ENCODE data around the gene PDZD2.

The PDZD2 gene

GRCh38 chr5:31981361-31981945 is 342.5 kb downstream of the PDZD2 start:
- DNase-seq, result no peak

- DNase-seq, result no peak
Measured at GRCh38 chr5:31982027-31982426, 343.1 kb downstream of the PDZD2 start.

GRCh38 chr5:31982621-31983020 is 343.7 kb downstream of the PDZD2 start:
- DNase-seq, result no peak

GRCh38 chr5:31983851-31984250 is 344.9 kb downstream of the PDZD2 start:
- no peak for DNase-seq

GRCh38 chr5:31984691-31985090 is 345.8 kb downstream of the PDZD2 start:
- DNase-seq, result no peak

- no peak for DNase-seq
Measured at GRCh38 chr5:31986101-31986500, 347.2 kb downstream of the PDZD2 start.

GRCh38 chr5:31987985-31988710 is 349.2 kb downstream of the PDZD2 start:
- no peak for DNase-seq

- no peak for DNase-seq
Measured at GRCh38 chr5:31990081-31990650, 351.2 kb downstream of the PDZD2 start.

- no peak for DNase-seq
Measured at GRCh38 chr5:31990701-31991110, 351.8 kb downstream of the PDZD2 start.

GRCh38 chr5:31992377-31992776 is 353.4 kb downstream of the PDZD2 start:
- DNase-seq, result no peak

- no peak for DNase-seq
Measured at GRCh38 chr5:31993165-31993961, 354.4 kb downstream of the PDZD2 start.

GRCh38 chr5:31995006-31995405 is 356.1 kb downstream of the PDZD2 start:
- DNase-seq, result no peak

- no peak for DNase-seq
Measured at GRCh38 chr5:31995714-31996113, 356.8 kb downstream of the PDZD2 start.

GRCh38 chr5:31996909-31997308 is 358.0 kb downstream of the PDZD2 start:
- DNase-seq, result no peak

- DNase-seq, result no peak
Measured at GRCh38 chr5:31999470-31999869, 360.5 kb downstream of the PDZD2 start.

- DNase-seq, result no peak
Measured at GRCh38 chr5:32000731-32001130, 361.8 kb downstream of the PDZD2 start.

GRCh38 chr5:32001284-32001683 is 362.4 kb downstream of the PDZD2 start:
- DNase-seq, result no peak

GRCh38 chr5:32001707-32002106 is 362.8 kb downstream of the PDZD2 start:
- no peak for DNase-seq

GRCh38 chr5:32002755-32003154 is 363.8 kb downstream of the PDZD2 start:
- DNase-seq, result no peak

- no peak for DNase-seq
Measured at GRCh38 chr5:32003981-32004380, 365.1 kb downstream of the PDZD2 start.

GRCh38 chr5:32004404-32004803 is 365.5 kb downstream of the PDZD2 start:
- no peak for DNase-seq

- DNase-seq, result no peak
Measured at GRCh38 chr5:32008746-32009145, 369.8 kb downstream of the PDZD2 start.

- DNase-seq, result no peak
Measured at GRCh38 chr5:32013658-32014057, 374.7 kb downstream of the PDZD2 start.
